ENCODE data around the gene CGREF1.

The CGREF1 gene

GRCh38 chr2:27053776-27054175, 65.2 kb downstream of the CGREF1 start (continued):
- TF ChIP-seq ZNF138 (tag by site-specific recombination; IDR thresholded peaks at IDR 0.05; ENCODE audit: borderline replicate concordance) (no peak), ZBTB21 (tag by site-specific recombination; IDR thresholded peaks at IDR 0.05) (no peak), ZNF791 (tag by site-specific recombination; IDR thresholded peaks at IDR 0.05) (no peak), ELK4 (IDR thresholded peaks at IDR 0.05; ENCODE audit: borderline replicate concordance, low read depth, low read length) (no peak), ZSCAN23 (tag by site-specific recombination; IDR thresholded peaks at IDR 0.05) (no peak), KLF9 (tag by site-specific recombination; IDR thresholded peaks at IDR 0.05; ENCODE audit: low read depth) (no peak), WT1 (tag by site-specific recombination; IDR thresholded peaks at IDR 0.05) (no peak), HOXC10 (CRISPR knock-in tag; IDR thresholded peaks at IDR 0.05) (no peak), REPIN1 (tag by site-specific recombination; IDR thresholded peaks at IDR 0.05; ENCODE audit: low read depth) (no peak), ZNF274 (IDR thresholded peaks at IDR 0.05; ENCODE audit: low read length) (no peak), ZNF274 (tag by site-specific recombination; IDR thresholded peaks at IDR 0.05; ENCODE audit: borderline replicate concordance) (no peak)

- ChIA-PET POLR2A (no interaction called here), CTCF (interaction anchor here (0.9 to 2.0 kb wide), 2 partner anchors 20 to 28 kb away, joined by 3 to 7 read pairs; no protein-coding TSS in a partner anchor)
- H3K27ac ChIP-seq (ENCODE audit: extremely low read depth, low read depth, low read length): no peak overlapping the region
- H3K4me1 ChIP-seq (ENCODE audit: control insufficient read depth, insufficient read depth, low read length): peaks cover 4% of the 10 kb centered on the region
- no peak for TF ChIP-seq KLF7 (tag by site-specific recombination; IDR thresholded peaks at IDR 0.05; ENCODE audit: borderline replicate concordance)
- TF ChIP-seq ZNF341 (tag by site-specific recombination; IDR thresholded peaks at IDR 0.05; ENCODE audit: low read depth): no peak
- no peak for TF ChIP-seq BCL11A (tag by site-specific recombination; IDR thresholded peaks at IDR 0.05; ENCODE audit: low read depth)
- no peak for TF ChIP-seq YY2 (tag by site-specific recombination; IDR thresholded peaks at IDR 0.05)
- TF ChIP-seq PRDM10 (tag by site-specific recombination; IDR thresholded peaks at IDR 0.05): no peak
- no peak for TF ChIP-seq ZNF521 (tag by site-specific recombination; IDR thresholded peaks at IDR 0.05)
- TF ChIP-seq ZNF280C (tag by site-specific recombination; IDR thresholded peaks at IDR 0.05): no peak
- no peak for TF ChIP-seq ZNF645 (tag by site-specific recombination; IDR thresholded peaks at IDR 0.05)
- TF ChIP-seq ZFP37 (tag by site-specific recombination; IDR thresholded peaks at IDR 0.05): no peak
- peaks cover 17 to 56% of the 10 kb centered on the region in 2 experiments for H3K36me3 ChIP-seq (ENCODE audit: control insufficient read depth in 2 of 2, insufficient read depth in 1 of 2, low read length in 2 of 2)
- H3K9me3 ChIP-seq (ENCODE audit: control insufficient read depth, insufficient read depth, low read depth, low read length): no peaks in the 10 kb centered on the region
- no peak overlapping the region for H3K4me3 ChIP-seq (ENCODE audit: low read depth, low read length)
Observed at GRCh38 chr2:27053321-27053720, 65.6 kb downstream of the CGREF1 start.

All from HEK293 (cell line).